Measurements from ENCODE around the gene CDC14B. TPM values are rescaled to one million over a fixed set of nuclear protein-coding genes. Genes with fewer than 3 reads are reported as not detected.
"Not testable (repeated sequence)": the region's sequence is repeated elsewhere in the genome, so short reads cannot be mapped to it uniquely, and the experiment has no call there.

The CDC14B gene
- total RNA-seq, 1 donor from 2014 or later = 18.6 TPM

DNA sequence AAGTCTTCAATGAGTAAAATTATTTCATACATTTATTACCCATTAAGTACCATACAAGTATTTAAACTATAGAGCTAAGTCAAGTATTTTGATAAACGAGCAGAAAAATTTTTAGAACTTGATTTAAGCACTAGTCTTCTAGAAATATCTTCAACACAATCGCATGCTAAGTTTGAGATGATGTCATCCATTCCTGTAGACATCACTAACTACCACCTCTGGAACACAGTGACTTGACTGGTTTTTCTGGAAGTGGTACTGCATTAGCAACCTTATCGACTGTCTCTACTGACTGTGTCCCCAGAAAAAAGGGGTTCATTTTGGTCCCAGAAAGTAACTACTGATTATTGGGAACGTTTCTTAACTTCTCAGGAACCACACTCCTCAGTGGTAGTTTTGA is 69.0 kb downstream of the CDC14B start:
- no peak overlapping the region for H3K4me3 Mint-ChIP-seq (ENCODE audit: unreplicated experiment)
- no peak for TF ChIP-seq CTCF (IDR thresholded peaks at IDR 0.05)
- H3K36me3 Mint-ChIP-seq (ENCODE audit: unreplicated experiment) = peaks cover 9% of the 10 kb centered on the region
- no peak overlapping the region for H3K27ac Mint-ChIP-seq (ENCODE audit: unreplicated experiment)
- H3K9me3 Mint-ChIP-seq (ENCODE audit: unreplicated experiment) = no peaks in the 10 kb centered on the region
- H3K27me3 Mint-ChIP-seq (ENCODE audit: unreplicated experiment) = no peaks in the 10 kb centered on the region
- DNase-seq (ENCODE audit: extremely low spot score, unreplicated experiment) = no peak
- H3K4me1 Mint-ChIP-seq (ENCODE audit: unreplicated experiment) = peaks cover 34% of the 10 kb centered on the region

DNA sequence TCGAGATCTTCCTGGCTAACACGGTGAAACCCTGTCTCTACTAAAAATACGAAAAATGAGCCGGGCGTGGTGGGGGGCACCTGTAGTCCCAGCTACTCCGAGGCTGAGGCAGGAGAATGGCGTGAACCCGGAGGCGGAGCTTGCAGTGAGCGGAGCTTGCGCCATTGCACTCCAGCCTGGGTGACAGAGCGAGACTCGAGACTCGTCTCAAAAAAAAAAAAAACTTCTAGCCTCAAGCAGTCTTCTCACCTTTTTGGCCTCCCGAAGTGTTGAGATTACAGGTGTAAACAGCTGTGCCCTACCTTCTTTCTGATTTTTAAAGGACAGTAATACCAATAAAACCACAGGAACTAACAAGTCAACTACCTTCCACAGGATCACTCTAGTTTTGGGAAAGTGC is 76.5 kb downstream of the CDC14B start:
- H3K36me3 Mint-ChIP-seq (ENCODE audit: unreplicated experiment); DNase-seq (ENCODE audit: extremely low spot score, unreplicated experiment); H3K27ac Mint-ChIP-seq (ENCODE audit: unreplicated experiment); H3K27me3 Mint-ChIP-seq (ENCODE audit: unreplicated experiment); H3K9me3 Mint-ChIP-seq (ENCODE audit: unreplicated experiment); H3K4me1 Mint-ChIP-seq (ENCODE audit: unreplicated experiment); H3K4me3 Mint-ChIP-seq (ENCODE audit: unreplicated experiment): not testable (repeated sequence)

DNA sequence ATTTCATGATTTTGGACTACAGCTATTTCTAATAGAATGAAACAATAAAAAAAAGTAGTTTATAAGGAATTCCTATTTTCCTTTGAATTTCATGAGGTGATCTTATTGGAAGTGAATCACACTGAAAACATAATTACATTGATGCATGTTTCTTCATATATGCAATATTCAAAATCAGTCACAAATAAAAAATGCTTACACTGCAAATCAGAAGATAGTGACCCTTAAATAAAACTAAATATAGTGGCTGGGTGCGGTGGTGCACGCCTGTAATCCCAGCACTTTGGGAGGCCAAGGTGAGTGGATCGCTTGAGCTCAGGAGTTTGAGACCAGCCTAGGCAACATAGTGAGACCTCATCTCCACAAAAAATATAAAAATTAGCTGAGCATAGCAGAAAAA is 79.5 kb downstream of the CDC14B start:
- H3K36me3 Mint-ChIP-seq (ENCODE audit: unreplicated experiment) = peaks cover 3% of the 10 kb centered on the region

DNA sequence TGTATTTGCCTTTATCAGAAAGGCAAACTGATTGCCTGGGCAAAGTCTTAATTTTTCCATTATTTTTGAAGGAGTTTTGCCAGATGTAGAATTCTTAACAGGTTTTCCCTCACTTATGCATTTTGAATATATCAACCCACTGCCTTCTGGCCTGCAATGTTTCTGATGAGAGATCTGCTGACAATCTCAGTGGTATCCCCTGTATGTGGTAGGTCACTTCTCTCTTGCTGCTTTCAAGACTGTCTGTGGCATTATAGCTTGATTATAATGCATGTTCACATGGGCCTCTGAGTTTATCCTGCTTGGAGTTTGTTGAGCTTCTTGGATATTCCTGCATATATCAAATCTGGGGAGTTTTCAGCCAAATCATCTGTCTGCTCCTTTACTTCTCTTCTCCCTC is 87.5 kb downstream of the CDC14B start:
- peaks cover 6% of the 10 kb centered on the region for H3K9me3 Mint-ChIP-seq (ENCODE audit: unreplicated experiment)
- no peak for DNase-seq (ENCODE audit: extremely low spot score, unreplicated experiment)
- H3K36me3 Mint-ChIP-seq (ENCODE audit: unreplicated experiment) = peaks cover 28% of the 10 kb centered on the region
- H3K4me3 Mint-ChIP-seq (ENCODE audit: unreplicated experiment) = no peak overlapping the region
- no peak for TF ChIP-seq CTCF (IDR thresholded peaks at IDR 0.05)
- no peaks in the 10 kb centered on the region for H3K27me3 Mint-ChIP-seq (ENCODE audit: unreplicated experiment)
- H3K27ac Mint-ChIP-seq (ENCODE audit: unreplicated experiment) = no peak overlapping the region
- H3K4me1 Mint-ChIP-seq (ENCODE audit: unreplicated experiment) = peaks cover 6% of the 10 kb centered on the region

More for the DNA sequence above, 79.5 kb downstream of the CDC14B start:
- no peaks in the 10 kb centered on the region for H3K9me3 Mint-ChIP-seq (ENCODE audit: unreplicated experiment)
- no peak overlapping the region for H3K4me3 Mint-ChIP-seq (ENCODE audit: unreplicated experiment)
- peaks cover 6% of the 10 kb centered on the region for H3K4me1 Mint-ChIP-seq (ENCODE audit: unreplicated experiment)
- no peaks in the 10 kb centered on the region for H3K27me3 Mint-ChIP-seq (ENCODE audit: unreplicated experiment)
- no peak for DNase-seq (ENCODE audit: extremely low spot score, unreplicated experiment)
- no peak for TF ChIP-seq CTCF (IDR thresholded peaks at IDR 0.05)
- no peak overlapping the region for H3K27ac Mint-ChIP-seq (ENCODE audit: unreplicated experiment)

DNA sequence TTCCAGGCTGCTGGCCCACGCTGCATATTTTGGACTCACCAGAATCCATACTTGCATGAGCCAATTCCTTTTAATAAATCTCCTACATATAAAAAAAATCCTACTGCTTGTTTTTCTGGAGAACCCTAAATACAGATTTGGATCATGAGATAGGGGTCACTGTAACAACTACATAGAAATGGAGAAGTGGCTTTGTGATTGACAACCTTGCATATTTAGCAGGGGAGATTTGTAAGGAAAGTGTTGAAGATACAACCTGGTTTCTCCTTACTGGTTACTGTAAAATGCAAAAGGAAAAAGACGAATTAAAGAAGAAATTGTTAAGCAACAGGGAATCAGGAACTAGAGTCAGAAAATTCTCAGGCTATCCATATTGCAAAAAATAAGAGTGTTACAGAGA is 94.9 kb downstream of the CDC14B start:
- TF ChIP-seq CTCF (IDR thresholded peaks at IDR 0.05) = no peak
- Mint-ChIP-seq H3K9me3 (ENCODE audit: unreplicated experiment) (no peaks in the 10 kb centered on the region), H3K27ac (ENCODE audit: unreplicated experiment) (no peak overlapping the region), H3K27me3 (ENCODE audit: unreplicated experiment) (no peaks in the 10 kb centered on the region), H3K4me1 (ENCODE audit: unreplicated experiment) (peaks cover 11% of the 10 kb centered on the region), H3K36me3 (ENCODE audit: unreplicated experiment) (peaks cover 22% of the 10 kb centered on the region), H3K4me3 (ENCODE audit: unreplicated experiment) (no peak overlapping the region)
- DNase-seq (ENCODE audit: extremely low spot score, unreplicated experiment) = no peak

GRCh38 chr9:96524045-96524444 is 95.6 kb downstream of the CDC14B start:
- H3K4me3 Mint-ChIP-seq (ENCODE audit: unreplicated experiment) = no peak overlapping the region
- no peak for TF ChIP-seq CTCF (IDR thresholded peaks at IDR 0.05)
- DNase-seq (ENCODE audit: extremely low spot score, unreplicated experiment) = no peak
- H3K9me3 Mint-ChIP-seq (ENCODE audit: unreplicated experiment) = no peaks in the 10 kb centered on the region
- peaks cover 12% of the 10 kb centered on the region for H3K4me1 Mint-ChIP-seq (ENCODE audit: unreplicated experiment)
- H3K27ac Mint-ChIP-seq (ENCODE audit: unreplicated experiment) = no peak overlapping the region
- peaks cover 22% of the 10 kb centered on the region for H3K36me3 Mint-ChIP-seq (ENCODE audit: unreplicated experiment)
- no peaks in the 10 kb centered on the region for H3K27me3 Mint-ChIP-seq (ENCODE audit: unreplicated experiment)

Measured in osteocyte (in vitro differentiated cells).